ENCODE data around the gene TUBB8. TPM values are rescaled to one million over a fixed set of nuclear protein-coding genes. Genes with fewer than 3 reads are reported as not detected.

Gene TUBB8
- total RNA-seq, 2 experiments from 2014 or later = not detected

DNA sequence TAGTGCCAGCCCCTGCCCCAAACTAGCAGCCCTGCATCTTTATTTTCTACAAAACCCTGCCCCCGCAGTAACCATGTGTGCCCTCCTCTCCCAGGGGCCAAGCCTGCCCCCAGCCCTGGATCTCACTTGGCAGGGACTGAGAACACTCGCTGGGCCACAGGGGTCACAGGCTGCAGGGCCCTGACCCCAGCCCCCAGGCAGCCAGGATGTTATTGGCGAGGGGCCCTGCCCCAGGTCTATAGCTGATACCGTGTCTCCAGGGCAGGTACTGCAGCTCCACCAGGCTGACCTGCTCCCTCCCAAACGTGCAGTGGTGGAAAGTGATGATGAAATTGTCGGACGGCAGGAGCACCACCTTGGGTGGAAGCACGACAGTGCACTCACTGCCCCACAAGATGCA is 35.9 kb upstream of the TUBB8 start:
- CTCF ChIA-PET = no interaction called here
- Mint-ChIP-seq H3K9me3 (no peaks in the 10 kb centered on the region), H3K27ac (no peak overlapping the region), H3K4me1 (ENCODE audit: low read depth) (peaks cover 7% of the 10 kb centered on the region), H3K27me3 (peaks cover 5% of the 10 kb centered on the region), H3K36me3 (ENCODE audit: low read depth) (no peaks in the 10 kb centered on the region), H3K4me3 (no peak overlapping the region)
- intact Hi-C loops (cut with DNase I, micrococcal nuclease) = no loop called here
- DNase-seq = no peak
- POLR2A ChIA-PET = no interaction called here
- Histone ChIP-seq H3K27ac (ENCODE audit: low read depth in 1 of 2, low read length in 2 of 2) (no peak overlapping the region), H3K36me3 (ENCODE audit: insufficient read depth, low read length) (no peaks in the 10 kb centered on the region), H3K9me3 (ENCODE audit: control insufficient read depth in 1 of 2, insufficient read depth in 1 of 2, low read length in 2 of 2) (no peaks in the 10 kb centered on the region), H3K4me1 (ENCODE audit: insufficient read depth, low read length) (peaks cover 14% of the 10 kb centered on the region), H3K27me3 (ENCODE audit: control insufficient read depth in 1 of 2, insufficient read depth in 2 of 2, low read length in 2 of 2) (peaks cover 5 to 11% of the 10 kb centered on the region in 2 experiments), H3K4me3 (ENCODE audit: low read length) (no peak overlapping the region)
- TF ChIP-seq, protein P1, sequence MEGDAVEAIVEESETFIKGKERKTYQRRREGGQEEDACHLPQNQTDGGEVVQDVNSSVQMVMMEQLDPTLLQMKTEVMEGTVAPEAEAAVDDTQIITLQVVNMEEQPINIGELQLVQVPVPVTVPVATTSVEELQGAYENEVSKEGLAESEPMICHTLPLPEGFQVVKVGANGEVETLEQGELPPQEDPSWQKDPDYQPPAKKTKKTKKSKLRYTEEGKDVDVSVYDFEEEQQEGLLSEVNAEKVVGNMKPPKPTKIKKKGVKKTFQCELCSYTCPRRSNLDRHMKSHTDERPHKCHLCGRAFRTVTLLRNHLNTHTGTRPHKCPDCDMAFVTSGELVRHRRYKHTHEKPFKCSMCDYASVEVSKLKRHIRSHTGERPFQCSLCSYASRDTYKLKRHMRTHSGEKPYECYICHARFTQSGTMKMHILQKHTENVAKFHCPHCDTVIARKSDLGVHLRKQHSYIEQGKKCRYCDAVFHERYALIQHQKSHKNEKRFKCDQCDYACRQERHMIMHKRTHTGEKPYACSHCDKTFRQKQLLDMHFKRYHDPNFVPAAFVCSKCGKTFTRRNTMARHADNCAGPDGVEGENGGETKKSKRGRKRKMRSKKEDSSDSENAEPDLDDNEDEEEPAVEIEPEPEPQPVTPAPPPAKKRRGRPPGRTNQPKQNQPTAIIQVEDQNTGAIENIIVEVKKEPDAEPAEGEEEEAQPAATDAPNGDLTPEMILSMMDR (IDR thresholded peaks at IDR 0.05) = no peak
- no peak for ATAC-seq (ENCODE audit: poor library complexity)

DNA sequence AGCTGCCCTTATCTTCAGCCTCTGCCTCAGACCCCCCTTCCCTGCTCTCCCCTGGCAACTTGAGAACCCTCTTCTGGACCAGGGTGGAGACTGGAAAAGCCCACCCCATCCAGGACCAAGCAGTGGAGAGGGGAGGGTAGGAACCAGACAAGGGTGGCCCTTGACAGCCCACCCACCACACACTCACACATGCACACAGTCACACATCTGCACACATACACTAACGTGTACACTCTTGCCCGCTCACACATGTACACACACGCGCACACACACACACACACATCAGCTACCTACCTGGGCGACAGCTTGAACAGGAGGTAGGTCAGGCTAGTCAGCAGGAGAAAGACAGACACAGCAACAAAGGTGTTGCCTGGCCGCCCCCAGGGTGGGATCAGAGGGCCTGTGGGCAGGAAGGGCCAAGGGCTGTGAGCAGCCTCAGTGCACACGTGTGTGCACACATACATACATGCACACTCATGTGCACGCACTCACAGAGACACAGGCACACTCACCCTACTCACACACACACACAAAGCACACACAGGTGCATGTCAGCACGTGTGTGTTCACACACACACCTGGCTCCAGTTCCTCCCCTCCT is 34.9 kb upstream of the TUBB8 start:
- H3K4me3 ChIP-seq (ENCODE audit: low read length) = no peak overlapping the region
- peaks cover 12% of the 10 kb centered on the region for H3K27me3 Mint-ChIP-seq
- H3K9me3 ChIP-seq (ENCODE audit: control insufficient read depth in 1 of 2, insufficient read depth in 1 of 2, low read length in 2 of 2) = no peaks in the 10 kb centered on the region
- peaks cover 9 to 11% of the 10 kb centered on the region in 2 experiments for H3K27me3 ChIP-seq (ENCODE audit: control insufficient read depth in 1 of 2, insufficient read depth in 2 of 2, low read length in 2 of 2)
- H3K36me3 Mint-ChIP-seq (ENCODE audit: low read depth) = no peaks in the 10 kb centered on the region
- no peak overlapping the region for H3K4me3 Mint-ChIP-seq
- no peaks in the 10 kb centered on the region for H3K36me3 ChIP-seq (ENCODE audit: insufficient read depth, low read length)
- peaks cover 14% of the 10 kb centered on the region for H3K4me1 ChIP-seq (ENCODE audit: insufficient read depth, low read length)
- DNase-seq (no peak), ATAC-seq (ENCODE audit: poor library complexity) (no peak)
- ChIA-PET POLR2A (no interaction called here), CTCF (no interaction called here)
- H3K4me1 Mint-ChIP-seq (ENCODE audit: low read depth) = peaks cover 7% of the 10 kb centered on the region
- no peak overlapping the region for H3K27ac ChIP-seq (ENCODE audit: low read depth in 1 of 2, low read length in 2 of 2)
- TF ChIP-seq, protein P1 (IDR thresholded peaks at IDR 0.05) = no peak
- H3K27ac Mint-ChIP-seq = no peak overlapping the region
- H3K9me3 Mint-ChIP-seq = no peaks in the 10 kb centered on the region
- intact Hi-C loops (cut with DNase I, micrococcal nuclease) = no loop called here

DNA sequence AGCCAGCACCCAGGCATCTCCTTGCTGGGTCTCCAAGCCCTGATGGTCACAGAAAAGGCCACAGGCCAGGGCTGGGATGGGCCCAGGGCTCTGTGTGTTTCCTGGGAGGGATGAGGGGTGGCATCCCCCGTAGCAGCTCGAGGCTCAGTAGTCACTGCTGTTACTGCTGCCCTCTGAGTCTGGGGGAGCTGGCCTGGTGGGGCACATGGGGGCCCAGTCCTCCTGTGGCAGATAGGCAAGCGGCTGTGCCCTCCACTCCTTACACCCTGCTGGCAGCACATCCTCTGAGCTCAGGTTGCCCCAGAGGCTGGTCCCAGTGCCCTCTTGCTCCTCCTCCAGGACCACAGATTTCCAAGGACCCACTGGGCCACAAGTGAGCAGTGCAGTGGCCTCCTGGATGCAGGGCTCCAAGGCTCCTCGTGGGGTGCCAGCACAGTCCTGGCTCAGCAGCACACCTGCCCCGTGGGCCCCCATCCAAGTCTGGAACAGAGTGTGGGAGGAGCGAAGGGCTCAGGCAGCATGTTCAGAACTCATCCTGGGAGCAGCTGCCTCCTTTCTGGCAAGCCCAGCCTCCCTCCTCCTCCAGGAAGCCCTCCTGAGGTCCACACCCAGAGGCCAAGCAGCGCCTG is 31.5 kb upstream of the TUBB8 start:
- Mint-ChIP-seq H3K27ac (no peak overlapping the region), H3K36me3 (ENCODE audit: low read depth) (no peaks in the 10 kb centered on the region), H3K4me3 (no peak overlapping the region), H3K4me1 (ENCODE audit: low read depth) (no peaks in the 10 kb centered on the region), H3K9me3 (no peaks in the 10 kb centered on the region), H3K27me3 (peaks cover 27% of the 10 kb centered on the region)
- no peak for DNase-seq
- intact Hi-C loops (cut with DNase I, micrococcal nuclease) = no loop called here
- H3K27ac ChIP-seq (ENCODE audit: low read depth in 1 of 2, low read length in 2 of 2) = no peak overlapping the region
- H3K9me3 ChIP-seq (ENCODE audit: control insufficient read depth in 1 of 2, insufficient read depth in 1 of 2, low read length in 2 of 2) = no peaks in the 10 kb centered on the region
- TF ChIP-seq, protein P1 (IDR thresholded peaks at IDR 0.05) = no peak
- no peak for ATAC-seq (ENCODE audit: poor library complexity)
- peaks cover 12 to 16% of the 10 kb centered on the region in 2 experiments for H3K27me3 ChIP-seq (ENCODE audit: control insufficient read depth in 1 of 2, insufficient read depth in 2 of 2, low read length in 2 of 2)
- CTCF ChIA-PET = no interaction called here
- peaks cover 7% of the 10 kb centered on the region for H3K4me1 ChIP-seq (ENCODE audit: insufficient read depth, low read length)
- no peaks in the 10 kb centered on the region for H3K36me3 ChIP-seq (ENCODE audit: insufficient read depth, low read length)
- no peak overlapping the region for H3K4me3 ChIP-seq (ENCODE audit: low read length)
- POLR2A ChIA-PET = no interaction called here

All from CD4-positive, alpha-beta T cell (primary cell).